Measurements from ENCODE around the gene ZRANB1.

DNA sequence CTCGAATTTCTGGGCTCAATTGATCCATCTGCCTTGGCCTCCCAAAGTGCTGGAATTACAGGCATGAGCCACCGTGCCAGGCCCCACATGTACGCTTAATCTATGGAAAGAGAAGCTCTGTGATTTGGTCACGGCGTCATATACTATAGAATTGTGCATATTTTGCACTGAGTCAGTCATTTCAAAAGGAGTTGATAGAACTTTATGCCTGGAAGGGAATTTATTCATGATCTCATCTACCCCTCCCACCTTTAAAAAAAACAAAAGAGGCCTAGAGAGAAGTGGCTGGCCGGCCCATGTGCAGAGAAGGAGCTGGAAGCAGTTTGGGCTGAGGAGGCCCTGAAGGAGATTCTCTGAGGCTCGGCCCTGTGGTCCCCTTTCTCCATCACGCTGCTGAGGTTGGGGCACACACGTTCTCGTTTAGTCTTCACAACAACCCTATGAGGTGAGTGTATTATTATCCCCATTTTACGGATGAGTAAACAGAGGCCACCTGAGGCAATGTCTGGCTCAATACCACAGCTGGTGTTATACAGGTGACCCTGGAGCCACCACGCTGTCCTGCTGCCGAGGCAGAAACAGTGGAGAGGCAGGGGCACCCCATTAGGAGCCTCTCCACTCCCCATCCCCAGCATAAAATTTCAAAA lies 47.2 kb upstream of the ZRANB1 start:
- TF ChIP-seq GATA2 (IDR thresholded peaks at IDR 0.05; ENCODE audit: low read depth, low read length), result no peak
- no peak for TF ChIP-seq GATA3 (IDR thresholded peaks at IDR 0.05; ENCODE audit: low read depth, low read length)
